GM19035 (cell line): ENCODE results near the gene CTNNA3.

Source experiments
- ATAC-seq: cut with Tn5 transposase; IDR thresholded peaks from one replicate; pipeline ENCODE4 v1.9.1; 2021; ENCODE audit not compliant: unreplicated experiment

The CTNNA3 gene

GRCh38 chr10:66259836-66260235 lies 1436.2 kb downstream of the CTNNA3 start:
- no peak for ATAC-seq

- no peak for ATAC-seq
Measured at GRCh38 chr10:66258693-66259092, 1437.3 kb downstream of the CTNNA3 start.

GRCh38 chr10:66257801-66258200 lies 1438.2 kb downstream of the CTNNA3 start:
- ATAC-seq: no peak

GRCh38 chr10:66252986-66253385 lies 1443.0 kb downstream of the CTNNA3 start:
- no peak for ATAC-seq

GRCh38 chr10:66246177-66246576 lies 1449.8 kb downstream of the CTNNA3 start:
- no peak for ATAC-seq

- no peak for ATAC-seq
Measured at GRCh38 chr10:66244953-66245352, 1451.0 kb downstream of the CTNNA3 start.

- no peak for ATAC-seq
Measured at GRCh38 chr10:66242885-66243284, 1453.1 kb downstream of the CTNNA3 start.

- ATAC-seq: no peak
Measured at GRCh38 chr10:66239062-66239461, 1456.9 kb downstream of the CTNNA3 start.

GRCh38 chr10:66238343-66238742 lies 1457.7 kb downstream of the CTNNA3 start:
- ATAC-seq: no peak

GRCh38 chr10:66234872-66235271 lies 1461.1 kb downstream of the CTNNA3 start:
- ATAC-seq: no peak

GRCh38 chr10:66228887-66229286 lies 1467.1 kb downstream of the CTNNA3 start:
- ATAC-seq: no peak

GRCh38 chr10:66223656-66224055 lies 1472.3 kb downstream of the CTNNA3 start:
- ATAC-seq: no peak

- no peak for ATAC-seq
Measured at GRCh38 chr10:66222462-66223046, 1473.4 kb downstream of the CTNNA3 start.

- no peak for ATAC-seq
Measured at GRCh38 chr10:66218981-66219587, 1476.9 kb downstream of the CTNNA3 start.

- no peak for ATAC-seq
Measured at GRCh38 chr10:66218289-66218688, 1477.7 kb downstream of the CTNNA3 start.

GRCh38 chr10:66215920-66216319 lies 1480.1 kb downstream of the CTNNA3 start:
- ATAC-seq: no peak

GRCh38 chr10:66214721-66215404 lies 1481.1 kb downstream of the CTNNA3 start:
- ATAC-seq: no peak

GRCh38 chr10:66209025-66209424 lies 1487.0 kb downstream of the CTNNA3 start:
- no peak for ATAC-seq

- no peak for ATAC-seq
Measured at GRCh38 chr10:66204838-66205237, 1491.2 kb downstream of the CTNNA3 start.

GRCh38 chr10:66202101-66202500 lies 1493.9 kb downstream of the CTNNA3 start:
- ATAC-seq: no peak

GRCh38 chr10:66192162-66192831 lies 1503.7 kb downstream of the CTNNA3 start:
- no peak for ATAC-seq

- no peak for ATAC-seq
Measured at GRCh38 chr10:66190413-66190812, 1505.6 kb downstream of the CTNNA3 start.
